Stimulated activated CD4-positive, alpha-beta T cell treated with anti-CD3 and anti-CD28 coated beads, TNF-alpha, amount 100 ng/mL, for 48 hours (primary cell): ENCODE data around the gene OR2W3.
A peak's percentile ranks its signal among the peaks of the same experiment; 100 is the strongest.

Source experiments
- DNase-seq, 3 donors: peaks; one replicate each; pipeline ENCODE4 v3.0.0-alpha.2; 2020; ENCODE audit warnings: low read depth in 3 of 3

Gene OR2W3

GRCh38 chr1:247895163-247895637 is at the start of gene OR2W3:
OR2W3 (plus strand) TSS chr1:247895587; CDS start chr1:247895587, 0 bp downstream.
- DNase-seq, result no peak

- no peak for DNase-seq
Observed at GRCh38 chr1:247845693-247846017, 49.7 kb upstream of the OR2W3 start.

GRCh38 chr1:247848346-247848745 is 47.0 kb upstream of the OR2W3 start:
- no peak for DNase-seq

- no peak for DNase-seq
Observed at GRCh38 chr1:247849616-247850015, 45.8 kb upstream of the OR2W3 start.

- DNase-seq, result no peak
Observed at GRCh38 chr1:247854899-247855545, 40.4 kb upstream of the OR2W3 start.

GRCh38 chr1:247855911-247856310 is 39.5 kb upstream of the OR2W3 start:
- no peak for DNase-seq

- peak in 2 of 3 donors; percentile 2 to 17 for DNase-seq
Observed at GRCh38 chr1:247857069-247857984, 38.1 kb upstream of the OR2W3 start, which contains the start of gene TRIM58. TRIM58 (plus strand) TSS chr1:247857187; CDS start chr1:247857247, 60 bp downstream.

- DNase-seq, result no peak
Observed at GRCh38 chr1:247857985-247858619, 37.3 kb upstream of the OR2W3 start.

- no peak for DNase-seq
Observed at GRCh38 chr1:247862756-247863155, 32.6 kb upstream of the OR2W3 start.

- no peak for DNase-seq
Observed at GRCh38 chr1:247864644-247865043, 30.7 kb upstream of the OR2W3 start.

- no peak for DNase-seq
Observed at GRCh38 chr1:247865416-247865815, 30.0 kb upstream of the OR2W3 start.

- no peak for DNase-seq
Observed at GRCh38 chr1:247883346-247883745, 12.0 kb upstream of the OR2W3 start.

GRCh38 chr1:247884797-247885413 is 10.5 kb upstream of the OR2W3 start:
- no peak for DNase-seq

- DNase-seq, result no peak
Observed at GRCh38 chr1:247895976-247896375, 589 bp downstream of the OR2W3 start.

- DNase-seq, result no peak
Observed at GRCh38 chr1:247904122-247904521, 8.7 kb downstream of the OR2W3 start.

GRCh38 chr1:247905181-247905580 is 9.8 kb downstream of the OR2W3 start:
- no peak for DNase-seq

GRCh38 chr1:247905910-247906503 is 10.6 kb downstream of the OR2W3 start:
- DNase-seq, result no peak

GRCh38 chr1:247906504-247907047 is 11.2 kb downstream of the OR2W3 start:
- no peak for DNase-seq

- DNase-seq, result no peak
Observed at GRCh38 chr1:247908766-247909165, 13.4 kb downstream of the OR2W3 start.

GRCh38 chr1:247913786-247914185 is 18.4 kb downstream of the OR2W3 start:
- DNase-seq, result no peak

- no peak for DNase-seq
Observed at GRCh38 chr1:247914941-247915662, 19.7 kb downstream of the OR2W3 start.
